ENCODE data around the gene SLC12A7.
"Not testable (repeated sequence)": the region's sequence is repeated elsewhere in the genome, so short reads cannot be mapped to it uniquely, and the experiment has no call there.

SLC12A7 gene

DNA sequence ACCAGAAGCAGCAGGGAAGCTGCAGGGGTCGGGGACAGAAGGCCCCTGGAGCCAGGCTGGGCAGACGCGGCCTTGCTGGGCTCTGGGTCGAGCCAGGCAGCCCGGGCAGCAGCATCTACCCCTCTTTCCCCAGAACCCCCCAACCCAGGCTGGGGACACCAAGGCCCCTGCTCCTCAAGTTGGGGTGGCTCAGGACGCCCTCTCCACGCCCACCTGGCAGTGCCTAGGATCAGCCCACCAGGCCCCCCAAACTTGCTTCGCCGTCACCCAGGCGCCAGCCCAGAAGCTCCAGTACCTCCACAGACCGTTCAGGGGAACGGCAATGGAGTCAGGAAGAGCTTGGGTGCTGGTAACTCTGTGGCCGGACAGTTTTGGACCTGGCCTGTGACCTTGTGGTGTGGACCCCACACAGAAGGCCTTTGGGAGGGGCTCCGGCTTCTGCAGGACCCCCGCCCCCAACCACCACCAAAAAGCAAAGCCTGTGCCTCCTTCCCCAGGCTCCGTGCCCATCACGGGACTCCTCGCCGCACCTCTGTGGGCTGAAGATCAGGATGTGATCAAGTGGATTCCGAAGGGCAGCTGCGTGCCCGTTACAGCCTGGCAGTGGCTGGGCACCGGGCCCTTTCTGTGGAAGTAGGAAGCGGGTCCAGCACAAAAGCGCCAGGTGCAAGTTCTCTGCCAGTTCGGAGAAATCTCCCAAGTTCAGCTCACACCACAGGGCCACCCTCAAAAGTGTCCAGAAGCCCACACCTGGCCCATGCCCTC lies 2.1 kb downstream of the SLC12A7 start:
- peak in 1 of 14 donors; percentile 20 for DNase-seq

DNA sequence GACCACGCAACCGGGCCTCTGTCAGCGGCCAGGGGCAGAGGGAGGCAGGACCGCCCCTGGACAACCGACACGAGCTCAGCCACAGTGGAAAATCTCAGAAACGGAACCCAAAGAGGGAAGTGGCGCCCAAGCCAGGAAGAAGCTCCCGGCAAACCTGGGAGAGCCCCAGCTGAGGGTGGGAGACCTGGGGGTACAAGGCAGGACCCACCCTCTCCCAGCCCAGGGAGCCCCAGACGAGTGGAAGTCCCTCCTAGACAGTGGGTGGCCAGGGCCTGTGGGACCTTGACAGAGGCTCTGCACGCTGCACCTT lies 3.0 kb downstream of the SLC12A7 start:
- DNase-seq, result peak in 4 of 14 donors; percentile 9 to 40 (median 28)

DNA sequence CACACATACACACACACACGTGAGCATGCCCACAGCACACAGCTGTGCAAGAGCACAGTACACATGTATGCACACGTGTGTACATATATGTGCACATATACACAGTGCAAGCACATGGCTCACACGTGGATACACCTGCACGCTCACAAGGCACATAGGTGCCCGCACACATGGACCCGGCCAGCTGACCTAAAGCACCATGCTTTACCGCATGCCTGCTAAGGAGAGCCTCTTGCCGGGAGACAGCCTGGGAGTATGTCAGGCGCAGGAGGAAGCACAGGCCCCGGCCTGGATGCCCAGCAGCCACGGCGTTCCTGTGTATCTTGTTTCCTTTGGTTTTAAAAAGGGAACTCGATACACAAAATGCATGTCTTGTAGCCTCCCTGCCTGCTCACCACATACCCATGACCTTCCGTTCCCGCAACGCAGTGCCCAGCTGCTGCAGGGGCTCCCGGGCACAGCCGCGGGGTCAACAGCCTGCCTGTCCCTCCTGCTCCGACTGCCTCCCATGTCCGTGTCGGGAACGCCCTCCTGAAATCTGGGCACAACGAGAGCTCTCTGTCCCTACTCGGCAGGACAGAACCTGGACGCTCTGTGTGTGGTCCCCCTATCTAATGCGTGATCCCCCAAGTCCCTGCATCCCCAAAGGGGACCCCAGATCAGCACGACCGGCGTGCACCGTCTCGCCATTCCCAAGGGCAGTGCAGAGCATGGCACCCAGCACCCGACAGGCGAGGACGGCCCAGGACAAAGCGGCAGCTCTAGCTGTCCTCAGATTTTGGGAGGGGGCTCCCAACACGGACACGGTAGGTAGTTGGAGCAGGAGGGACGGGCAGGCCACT lies 3.6 kb downstream of the SLC12A7 start:
- peak in 2 of 14 donors; percentile 12 to 14 for DNase-seq

DNA sequence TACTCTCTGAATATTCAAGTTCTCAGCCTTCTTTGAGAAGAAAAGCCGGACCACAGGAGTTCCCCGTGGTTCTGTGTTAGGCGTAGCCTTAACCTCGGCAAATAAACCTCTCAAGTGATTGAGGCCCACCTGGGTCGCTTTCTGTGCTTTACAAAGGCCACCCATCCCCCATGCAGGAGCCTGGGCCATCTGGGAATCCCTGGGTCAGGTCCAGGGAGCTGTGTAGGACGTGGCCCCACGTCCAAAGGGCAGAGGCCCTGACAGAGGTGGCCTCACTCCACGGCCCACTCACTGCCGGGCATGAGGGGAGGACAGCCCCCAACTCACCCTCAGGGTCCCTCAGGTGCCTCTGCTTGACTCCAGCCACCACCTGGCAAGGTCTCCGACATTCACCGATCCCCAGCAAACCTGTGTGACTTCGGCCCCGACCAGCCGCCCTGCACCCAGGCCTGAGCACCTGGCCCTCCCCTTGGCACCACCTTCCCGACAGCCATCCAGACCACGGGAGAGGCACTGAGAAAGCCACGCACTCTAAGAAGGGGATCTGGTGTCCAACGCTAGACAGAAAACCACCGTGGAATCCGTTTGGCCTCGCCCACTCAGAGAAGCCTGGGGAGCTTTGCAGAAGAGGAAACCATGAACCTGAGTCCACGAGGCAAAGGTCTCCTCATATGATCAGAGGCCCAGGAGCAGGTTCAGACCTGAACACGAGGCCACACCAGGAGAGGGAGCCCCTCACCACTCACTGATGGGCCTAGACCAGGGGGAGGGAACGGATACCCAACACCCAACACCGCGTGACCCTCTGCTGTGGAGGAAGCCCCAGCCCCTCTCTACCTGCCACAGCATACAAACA lies 4.5 kb downstream of the SLC12A7 start:
- DNase-seq, result no peak

DNA sequence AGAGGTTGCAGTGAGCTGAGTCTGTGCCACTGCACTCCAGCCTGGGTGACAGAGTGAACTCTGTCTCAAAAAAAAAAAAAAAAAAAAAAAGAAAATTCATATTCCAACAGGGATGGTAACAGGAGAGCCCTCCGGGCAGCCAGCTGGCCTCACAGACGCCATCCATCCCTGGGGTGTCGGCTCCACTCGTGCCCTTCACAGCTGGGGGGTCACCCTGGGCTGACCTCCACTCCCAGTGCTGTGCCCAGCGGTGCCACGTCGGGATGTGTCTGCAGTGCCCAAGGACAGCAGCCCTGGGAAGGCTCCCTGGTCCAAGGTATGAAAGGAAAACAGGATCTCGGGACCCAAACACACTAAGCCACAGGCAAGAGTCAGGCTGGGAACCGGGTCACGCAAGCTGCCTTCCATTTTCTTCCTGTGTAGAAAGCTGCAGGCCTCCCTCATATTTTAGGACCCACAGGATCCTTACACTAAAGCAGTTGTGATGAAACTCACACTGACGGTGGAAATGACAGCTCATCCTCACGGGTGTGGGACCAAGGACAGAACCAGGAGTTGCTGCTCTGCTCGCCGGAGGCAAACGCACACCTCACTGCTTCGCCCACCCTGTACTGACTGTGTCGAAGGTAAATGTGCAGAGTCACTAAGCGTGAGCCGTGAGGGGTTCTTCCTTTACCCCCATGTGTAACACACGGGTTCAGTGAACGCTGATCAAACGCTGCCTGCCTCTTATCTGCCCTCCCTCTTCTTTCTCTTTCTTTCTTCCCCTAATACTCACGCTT lies 5.3 kb downstream of the SLC12A7 start:
- DNase-seq, result no peak

DNA sequence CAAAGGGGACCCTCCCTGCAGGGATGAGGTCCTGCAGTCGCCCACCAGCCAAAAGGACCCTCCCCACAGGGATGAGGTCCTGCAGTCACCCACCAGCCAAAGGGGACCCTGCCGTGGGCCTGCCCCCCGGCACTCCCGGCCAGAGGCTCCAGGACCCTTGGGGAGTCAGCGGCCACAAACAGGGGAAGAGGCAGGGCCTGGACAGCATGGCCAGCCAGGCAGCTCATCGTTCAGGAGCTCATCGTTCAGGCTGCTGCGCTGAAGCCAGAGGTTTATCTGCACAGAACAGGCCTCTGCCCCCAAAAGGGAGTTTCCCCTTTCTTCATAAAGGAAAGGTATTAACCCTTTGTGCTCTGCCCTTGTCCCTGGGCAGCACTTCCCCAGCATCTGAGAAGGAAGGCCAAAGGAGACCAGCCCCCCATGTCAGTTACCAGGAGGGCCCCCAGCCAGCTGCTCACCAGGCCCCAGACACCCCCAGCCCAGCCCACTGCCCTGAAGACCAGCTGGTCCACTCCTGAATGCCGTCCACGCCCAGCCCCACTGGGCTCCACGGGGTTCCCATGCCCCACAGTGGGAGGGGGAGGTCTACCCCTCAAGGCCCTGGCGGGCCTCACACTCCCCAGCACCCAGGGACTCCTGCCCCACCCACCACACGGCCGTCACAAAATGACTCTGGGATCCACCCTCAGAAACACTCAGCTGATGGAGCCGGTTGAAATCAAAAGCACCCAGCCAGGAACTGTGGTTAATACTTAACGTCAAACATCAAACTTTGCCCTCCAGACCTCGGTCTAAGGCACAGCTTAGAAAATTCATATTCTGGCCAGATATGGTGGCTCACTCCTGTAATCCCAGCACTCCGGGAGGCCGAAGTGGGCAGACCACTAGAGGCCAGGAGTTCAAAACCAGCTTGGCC lies 6.3 kb downstream of the SLC12A7 start:
- DNase-seq, result no peak

DNA sequence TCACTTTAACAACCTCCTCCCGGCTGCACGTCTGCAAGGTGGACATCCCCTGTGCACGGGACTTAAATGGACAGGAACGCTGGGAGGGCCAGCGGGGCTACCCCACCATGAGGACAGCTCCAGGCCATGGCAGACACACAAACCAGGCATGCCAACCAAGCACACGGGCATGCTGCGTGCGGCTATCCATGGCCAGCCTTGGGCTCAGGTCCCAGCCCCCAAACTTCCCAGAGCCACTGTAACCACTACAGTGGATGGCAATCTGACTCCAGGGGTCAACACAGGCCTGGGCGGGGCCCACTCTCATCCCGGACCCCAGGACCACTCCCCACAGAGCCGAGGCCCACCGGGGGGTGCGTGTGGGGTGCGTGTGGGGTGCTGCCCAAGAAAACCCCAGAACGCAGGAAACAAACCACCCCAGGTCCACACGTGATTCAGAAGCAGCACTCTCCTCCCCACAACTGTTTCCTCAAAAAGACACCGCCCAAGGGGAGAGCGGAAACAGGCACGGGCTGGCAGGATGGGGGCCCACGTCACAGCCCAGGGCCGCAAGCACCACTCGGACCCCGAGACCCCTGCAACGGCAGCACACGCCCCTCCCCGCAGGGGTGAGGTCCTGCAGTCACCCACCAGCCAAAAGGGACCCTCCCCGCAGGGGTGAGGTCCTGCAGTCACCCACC lies 7.4 kb downstream of the SLC12A7 start:
- DNase-seq, result no peak

DNA sequence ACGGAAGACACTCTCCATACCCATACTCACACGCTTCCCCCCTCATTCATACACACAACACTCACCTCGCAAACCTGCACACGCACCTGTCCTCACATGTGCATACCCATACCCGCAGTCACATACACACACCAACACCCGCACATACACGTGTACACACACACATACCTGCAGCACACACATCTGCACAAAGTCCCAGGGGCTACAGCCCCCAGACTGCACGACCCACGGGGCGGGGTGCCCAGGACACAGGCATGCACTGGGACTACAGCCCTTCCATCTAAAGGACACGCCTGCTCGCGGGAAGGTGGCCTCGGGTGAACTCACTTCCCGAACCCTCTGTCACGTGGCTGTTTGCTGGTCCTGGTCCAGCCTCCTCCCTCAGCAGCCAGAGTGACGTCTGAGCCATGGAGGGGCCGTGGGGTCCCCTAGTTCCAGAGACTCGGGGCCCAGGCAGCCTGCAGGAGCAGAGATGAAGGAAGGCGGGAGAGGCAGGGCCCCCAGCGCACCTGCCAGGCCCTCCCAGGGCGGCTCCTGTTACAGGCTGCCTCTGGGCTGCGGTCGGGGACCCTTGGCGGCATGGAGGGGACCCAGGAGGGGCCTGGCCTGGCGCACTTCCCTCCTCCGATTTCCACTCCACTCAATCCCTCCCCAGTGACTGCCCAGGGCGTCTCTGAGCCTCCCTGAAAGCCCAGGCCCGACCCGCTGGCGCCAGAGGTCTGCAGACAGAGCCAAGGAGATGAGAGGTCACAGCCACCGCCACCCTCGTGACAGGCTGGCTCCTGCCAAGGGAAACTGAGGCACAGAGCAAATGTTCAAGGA lies 8.1 kb downstream of the SLC12A7 start:
- peak in 1 of 14 donors; percentile 35 for DNase-seq

DNA sequence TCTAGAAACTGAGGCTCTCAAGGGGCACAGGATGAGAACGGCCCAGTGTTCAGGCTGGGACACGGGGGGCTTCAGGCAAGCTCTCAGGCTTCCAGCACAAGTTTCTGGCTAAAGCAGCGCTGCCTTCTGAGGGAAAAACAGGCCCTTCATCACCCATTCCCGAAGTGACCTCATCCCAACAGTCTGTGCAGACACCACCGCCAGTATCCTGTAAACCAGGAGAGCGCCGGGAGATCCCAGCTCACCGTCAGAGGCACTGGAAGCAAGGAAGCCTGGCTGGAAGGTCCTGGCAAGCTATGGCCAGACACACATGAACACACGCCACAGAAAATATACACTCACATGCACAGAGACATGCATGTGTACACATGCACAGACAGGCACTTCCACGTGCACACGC lies 8.8 kb downstream of the SLC12A7 start:
- no peak for DNase-seq

DNA sequence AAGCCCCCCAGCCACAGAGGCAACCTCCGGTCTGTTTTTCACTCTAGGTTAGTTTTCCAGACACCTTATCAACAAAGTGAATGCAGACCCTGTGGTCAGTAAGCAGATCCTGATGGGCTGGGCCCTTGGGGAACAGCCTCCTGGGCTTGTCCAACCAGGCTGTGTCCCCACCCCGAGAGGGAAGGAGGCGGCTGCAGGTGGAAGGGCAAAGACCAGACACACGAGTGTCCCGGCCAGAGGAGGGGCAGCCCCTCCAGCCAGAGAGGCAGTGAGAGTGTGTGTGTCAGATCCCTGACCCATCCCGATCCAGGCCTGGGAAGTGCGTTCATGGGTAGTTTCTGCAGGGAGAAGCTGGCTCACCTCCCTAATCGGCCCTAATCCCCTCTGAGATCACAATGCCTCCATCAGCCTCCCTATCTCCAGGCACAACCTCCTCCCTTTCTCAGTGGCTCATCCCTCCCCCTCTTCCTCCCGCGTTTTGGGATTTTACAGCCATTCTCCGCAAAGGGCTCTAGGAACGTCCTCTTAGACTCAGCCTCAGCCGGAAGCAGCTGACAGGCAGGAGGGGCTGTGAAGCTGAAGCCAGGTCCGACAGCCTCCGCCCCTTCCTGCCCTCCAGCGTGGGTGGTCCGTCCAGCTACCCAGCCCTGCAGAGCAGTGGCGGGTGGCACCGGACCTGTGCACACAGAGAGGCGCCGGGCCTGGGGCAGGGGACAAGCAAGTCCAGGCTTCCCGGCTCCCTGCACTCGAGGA lies 9.7 kb downstream of the SLC12A7 start:
- no peak for DNase-seq

DNA sequence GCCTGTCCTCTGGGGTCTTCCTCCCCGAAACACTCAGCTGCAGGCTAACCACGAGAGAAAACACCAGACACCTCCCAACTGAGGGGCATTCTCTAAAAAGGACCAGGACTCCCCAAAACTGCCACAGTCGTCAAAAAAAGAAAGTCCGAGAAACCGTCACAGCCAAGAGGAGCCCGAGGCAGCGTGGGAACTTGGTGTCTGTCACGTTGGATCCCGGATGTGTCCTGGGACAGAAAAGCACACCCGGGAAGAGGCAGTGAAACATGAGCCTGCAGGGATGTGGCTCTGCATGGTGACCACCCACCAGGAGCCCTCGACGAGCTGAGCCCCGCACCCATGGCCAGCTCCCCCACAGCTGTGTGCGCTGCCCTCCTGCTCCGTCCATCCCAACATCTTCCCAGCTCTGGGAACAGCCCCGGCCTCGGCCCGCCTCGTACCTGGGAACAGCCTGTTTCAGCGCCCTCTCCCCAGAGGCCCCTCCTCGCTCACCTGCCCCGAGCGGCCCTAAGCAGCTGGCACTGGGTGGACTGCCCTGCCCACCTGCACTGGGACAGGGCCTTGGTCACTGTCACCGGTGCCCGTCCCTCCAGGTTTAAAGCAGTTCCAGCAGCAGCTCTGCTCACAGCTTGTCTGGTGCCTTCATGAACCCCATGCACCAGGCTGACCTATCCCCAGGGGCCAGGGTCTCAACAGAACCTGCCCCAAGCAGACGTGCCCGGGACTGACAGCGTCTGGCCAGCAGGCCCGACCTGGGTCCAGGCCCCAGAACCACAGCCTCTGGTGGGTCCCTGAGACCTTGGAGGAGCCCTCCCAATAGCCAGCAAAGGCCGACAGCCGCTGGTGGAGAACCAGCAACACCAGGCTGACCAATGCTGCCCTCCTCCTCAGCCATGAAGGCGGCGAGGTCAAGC lies 10.9 kb downstream of the SLC12A7 start:
- no peak for DNase-seq

DNA sequence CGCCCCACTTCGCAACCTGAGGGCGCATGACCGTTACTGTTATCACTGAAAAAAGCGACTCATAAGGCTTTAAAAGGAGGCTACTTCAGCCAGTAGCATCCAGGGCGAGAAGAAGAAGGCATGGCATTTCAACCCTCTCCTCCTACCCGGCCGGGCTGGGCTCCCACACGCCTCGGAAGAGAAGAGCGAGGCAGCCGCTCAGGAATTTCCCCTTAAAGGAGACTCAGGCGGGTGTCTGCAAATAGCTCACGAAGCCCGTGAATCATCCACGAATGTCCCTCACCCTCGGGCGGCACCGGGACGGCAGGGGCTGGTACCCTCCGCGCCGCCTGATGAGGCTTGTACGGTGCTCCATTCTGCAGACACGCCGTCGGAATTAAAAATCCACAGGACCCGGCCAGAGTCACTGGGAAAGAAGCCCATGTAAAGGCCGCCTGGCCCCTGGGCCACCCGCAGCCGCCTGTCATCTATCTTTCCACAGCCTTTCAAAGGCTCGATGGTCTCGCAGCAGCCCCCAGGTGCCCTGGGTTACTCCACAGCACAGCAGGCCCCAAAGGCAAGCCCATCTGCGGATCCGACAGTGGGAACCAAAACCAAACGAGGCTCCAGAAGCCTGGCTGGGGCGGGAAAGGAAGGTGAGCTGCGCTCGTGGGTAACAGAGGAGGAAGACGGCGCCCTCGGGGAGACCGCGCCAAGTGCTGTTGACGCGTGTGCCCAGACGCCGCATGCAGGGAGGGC lies 11.8 kb downstream of the SLC12A7 start:
- no peak for DNase-seq

DNA sequence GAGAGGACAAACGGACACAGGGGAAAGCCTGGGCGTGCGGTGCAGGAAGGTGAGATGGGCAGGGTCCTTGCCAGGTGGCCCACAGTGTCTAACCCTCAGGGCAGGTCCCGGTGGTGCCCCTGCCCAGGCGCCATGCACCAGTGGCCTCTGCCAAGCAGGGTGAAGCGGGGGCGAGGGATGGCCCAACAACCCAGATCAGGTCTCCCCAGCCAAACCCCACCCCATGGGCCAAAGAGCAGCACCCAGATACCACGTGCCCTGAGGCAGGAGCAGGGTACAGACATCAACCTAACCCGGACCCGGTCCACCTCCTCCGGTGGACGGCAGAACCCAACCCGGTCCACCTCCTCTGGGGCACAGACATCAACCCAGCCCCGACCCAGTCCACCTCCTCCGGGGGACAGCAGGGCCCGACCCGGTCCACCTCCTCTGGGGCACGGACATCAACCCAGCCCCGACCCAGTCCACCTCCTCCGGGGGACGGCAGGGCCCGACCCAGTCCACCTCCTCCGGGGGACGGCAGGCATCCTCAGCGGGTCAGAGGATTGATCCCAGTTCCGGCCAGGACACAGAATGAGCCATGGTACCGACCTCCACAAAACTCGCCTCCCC lies 12.8 kb downstream of the SLC12A7 start:
- DNase-seq, result peak in 2 of 14 donors; percentile 10 to 14

DNA sequence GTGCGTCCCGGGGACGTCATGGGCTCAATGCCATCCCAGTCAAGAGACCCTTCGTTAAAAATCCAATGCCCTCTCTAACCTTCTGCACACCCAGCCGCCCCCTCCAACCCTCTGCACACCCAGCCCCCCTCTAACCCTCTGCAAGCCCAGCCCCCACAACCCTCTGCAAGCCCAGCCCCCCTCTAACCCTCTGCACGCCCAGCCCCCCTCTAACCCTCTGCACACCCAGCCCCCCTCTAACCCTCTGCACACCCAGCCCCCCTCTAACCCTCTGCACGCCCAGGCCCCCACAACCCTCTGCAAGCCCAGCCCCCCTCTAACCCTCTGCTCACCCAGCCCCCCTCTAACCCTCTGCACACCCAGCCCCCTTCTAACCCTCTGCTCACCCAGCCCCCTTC lies 13.9 kb downstream of the SLC12A7 start:
- DNase-seq, result not testable (repeated sequence)

DNA sequence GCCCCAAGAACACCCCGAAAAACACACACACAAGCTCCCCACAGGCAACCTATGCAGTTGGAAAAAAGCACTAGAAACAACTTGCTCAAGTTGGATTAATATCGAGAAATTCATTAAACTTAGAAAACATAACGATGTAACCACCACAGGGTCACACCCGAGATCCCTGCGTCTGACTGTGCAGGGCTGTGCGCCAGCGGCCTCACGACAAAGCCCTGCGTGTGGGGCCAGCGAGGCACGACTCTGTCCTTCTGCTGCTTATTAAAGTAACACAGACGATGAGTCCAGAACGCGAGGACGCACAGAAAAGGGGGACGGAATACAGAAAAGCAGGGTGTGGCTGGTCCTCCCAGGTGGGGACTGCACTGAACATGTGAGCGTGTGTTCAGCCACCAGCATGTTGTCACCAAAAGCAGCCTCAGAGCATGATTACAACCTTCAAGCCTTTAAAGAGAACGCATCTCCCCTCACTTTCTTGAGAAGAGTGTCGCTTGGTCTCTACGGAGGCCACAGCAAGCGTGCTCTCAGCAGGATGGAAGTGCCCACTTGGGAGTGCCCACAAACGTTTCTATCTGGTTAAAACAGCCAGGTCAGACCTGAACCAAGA lies 14.4 kb downstream of the SLC12A7 start:
- no peak for DNase-seq

DNA sequence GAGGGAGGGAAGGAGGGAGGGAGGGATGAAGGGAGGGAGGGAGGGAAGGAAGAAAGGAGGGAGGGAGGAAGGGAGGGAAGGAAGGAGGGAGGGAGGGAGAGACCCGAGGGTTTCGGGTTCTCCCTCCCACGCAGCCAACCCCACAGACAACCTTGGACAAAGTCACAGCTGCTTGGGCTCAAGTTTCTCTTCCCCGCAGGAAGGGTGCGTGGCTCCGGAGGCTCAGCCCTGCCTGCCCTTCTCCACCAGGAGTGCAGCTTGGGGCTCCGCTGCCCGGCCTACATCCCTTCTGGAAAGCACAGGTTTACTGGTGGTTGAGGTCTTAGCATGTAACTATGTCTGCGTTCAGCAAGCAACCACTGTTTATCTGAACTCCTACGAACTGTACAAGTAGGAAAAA lies 15.0 kb downstream of the SLC12A7 start:
- DNase-seq, result no peak

All from C1 segment of cervical spinal cord (tissue), 14 donors.